Stimulated activated naive CD4-positive, alpha-beta T cell treated with Interleukin-2 at 50 U/mL for 16 hours (primary cell): ENCODE results near the gene CMSS1.
"Not testable (repeated sequence)": the region's sequence is repeated elsewhere in the genome, so short reads cannot be mapped to it uniquely, and the experiment has no call there.

Experiments used
- DNase-seq: peaks from one replicate; lab custom pipeline; 2025; lab: John Stamatoyannopoulos, UW

The CMSS1 gene

DNA sequence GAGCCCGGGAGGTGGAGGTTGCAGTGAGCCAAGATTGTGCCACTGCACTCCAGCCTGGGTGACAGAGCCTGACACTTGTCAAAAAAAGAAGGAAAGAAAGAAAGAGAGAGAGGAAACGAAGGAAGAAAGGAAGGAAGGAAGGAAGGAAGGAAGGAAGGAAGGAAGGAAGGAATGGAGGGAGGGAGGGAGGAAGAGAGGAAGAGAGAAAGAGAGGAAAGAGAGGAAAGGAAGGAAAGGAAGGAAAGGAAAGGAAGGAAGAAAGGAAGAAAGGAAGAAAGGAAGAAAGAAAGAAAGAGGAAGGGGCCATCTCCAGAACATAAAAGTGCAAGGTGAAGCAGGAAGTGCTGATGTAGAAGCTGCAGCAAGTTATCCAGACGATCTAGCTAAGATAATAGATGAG lies 411.5 kb downstream of the CMSS1 start:
- DNase-seq = not testable (repeated sequence)

- DNase-seq = no peak
These were observed 413.0 kb downstream of the CMSS1 start for GRCh38 chr3:100230710-100231109.
